HG03571 (cell line): ENCODE data around the gene IL1F10.

Source experiments
- ATAC-seq: cut with Tn5 transposase; IDR thresholded peaks from one replicate; pipeline ENCODE4 v1.9.1; 2021; ENCODE audit not compliant: unreplicated experiment

Gene IL1F10

GRCh38 chr2:113067681-113068080, at the start of gene IL1F10:
IL1F10 (plus strand) TSS chr2:113067970; CDS start chr2:113072739, 4,769 bp downstream.
- ATAC-seq: no peak

GRCh38 chr2:113018509-113018908, 49.3 kb upstream of the IL1F10 start:
- no peak for ATAC-seq

- no peak for ATAC-seq
Measured at GRCh38 chr2:113021312-113021711, 46.5 kb upstream of the IL1F10 start.

- no peak for ATAC-seq
Measured at GRCh38 chr2:113024764-113025163, 43.0 kb upstream of the IL1F10 start.

GRCh38 chr2:113025737-113026136, 42.0 kb upstream of the IL1F10 start:
- ATAC-seq: no peak

- no peak for ATAC-seq
Measured at GRCh38 chr2:113027691-113028090, 40.1 kb upstream of the IL1F10 start.

GRCh38 chr2:113028112-113028511, 39.7 kb upstream of the IL1F10 start:
- ATAC-seq: no peak

GRCh38 chr2:113032737-113033136, 35.0 kb upstream of the IL1F10 start:
- ATAC-seq: no peak

GRCh38 chr2:113034016-113034415, 33.8 kb upstream of the IL1F10 start:
- ATAC-seq: no peak

GRCh38 chr2:113036763-113037162, 31.0 kb upstream of the IL1F10 start:
- no peak for ATAC-seq

GRCh38 chr2:113038291-113038690, 29.5 kb upstream of the IL1F10 start:
- ATAC-seq: no peak

- ATAC-seq: no peak
Measured at GRCh38 chr2:113039158-113039557, 28.6 kb upstream of the IL1F10 start.

- ATAC-seq: no peak
Measured at GRCh38 chr2:113039719-113040118, 28.1 kb upstream of the IL1F10 start.

- no peak for ATAC-seq
Measured at GRCh38 chr2:113041871-113042270, 25.9 kb upstream of the IL1F10 start.

- no peak for ATAC-seq
Measured at GRCh38 chr2:113046465-113046864, 21.3 kb upstream of the IL1F10 start.

GRCh38 chr2:113050921-113051895, 16.6 kb upstream of the IL1F10 start:
- no peak for ATAC-seq

GRCh38 chr2:113052396-113052917, 15.3 kb upstream of the IL1F10 start, which contains the start of gene IL36B:
IL36B (minus strand) TSS chr2:113052867.
- no peak for ATAC-seq

- no peak for ATAC-seq
Measured at GRCh38 chr2:113053666-113054065, 14.1 kb upstream of the IL1F10 start.

GRCh38 chr2:113054066-113054465, 13.7 kb upstream of the IL1F10 start:
- no peak for ATAC-seq

- ATAC-seq: no peak
Measured at GRCh38 chr2:113056521-113056920, 11.2 kb upstream of the IL1F10 start.

- no peak for ATAC-seq
Measured at GRCh38 chr2:113057117-113057516, 10.7 kb upstream of the IL1F10 start.

GRCh38 chr2:113058411-113058994, 9.3 kb upstream of the IL1F10 start:
- ATAC-seq: no peak
